Peyer's patch (tissue), 4 donors: ENCODE results near the gene INPP5A. TPM values are rescaled to one million over a fixed set of nuclear protein-coding genes. Genes with fewer than 3 reads are reported as not detected.

Experiments used
- DNase-seq, 3 donors: peaks; one replicate each; pipeline ENCODE4 v3.0.0-alpha.2; 2017 to 2019
- H3K27ac ChIP-seq, 4 donors: fragments of 200-600 bp; sonication (generic); one replicate each; pipeline ENCODE4 v1.5.1; 2016 to 2019
- H3K27me3 ChIP-seq, 2 donors: fragments of 200-600 bp; sonication (generic); one replicate each; pipeline ENCODE4 v1.5.1; 2019
- H3K36me3 ChIP-seq, 3 donors: fragments of 200-600 bp; sonication (generic); one replicate each; pipeline ENCODE4 v1.5.1; 2016 to 2019
- H3K4me1 ChIP-seq, 4 donors: fragments of 200-600 bp; sonication (generic); one replicate each; pipeline ENCODE4 v1.5.1; 2016 to 2019
- H3K4me3 ChIP-seq, 4 donors: fragments of 200-600 bp; sonication (generic); 1 replicate in 3 of 4; 2 replicates in 1 of 4; pipeline ENCODE4 v1.5.1; 2016 to 2019; ENCODE audit warnings: mild to moderate bottlenecking in 1 of 4
- H3K9me3 ChIP-seq, 4 donors: fragments of 200-600 bp; sonication (generic); one replicate each; pipeline ENCODE4 v1.5.1; 2016 to 2019; ENCODE audit warnings: mild to moderate bottlenecking in 1 of 4
- CTCF ChIP-seq, 6 experiments: fragments of 450-650 bp in 4 of 6; fragments of 200-600 bp in 2 of 6; sonication (generic) in 1 of 6; IDR thresholded peaks; one replicate each; pipeline ENCODE4 v1.5.1; 2017 to 2019; ENCODE audit warnings: antibody characterized with exemption in 6 of 6, mild to moderate bottlenecking in 3 of 6, moderate library complexity in 1 of 6
- POLR2A ChIP-seq, 2 donors: fragments of 450-650 bp; IDR thresholded peaks; one replicate each; pipeline ENCODE4 v1.5.1; 2017; ENCODE audit warnings: antibody characterized with exemption in 2 of 2, mild to moderate bottlenecking in 2 of 2, moderate library complexity in 2 of 2
- total RNA-seq, 4 donors: library from RNA; depleted of rRNA; stranded (reverse); fragments of >200 nt; gene quantifications; one replicate each; pipeline ENCODE4 v1.1.0, GENCODE V29; 2016

The INPP5A gene
- total RNA-seq, 4 donors from 2014 or later: 33.8 to 76.4 (median 38.1) TPM

- TF ChIP-seq CTCF (IDR thresholded peaks at IDR 0.05): no peak
- no peak for TF ChIP-seq POLR2A (IDR thresholded peaks at IDR 0.05)
- Histone ChIP-seq H3K27ac (no peak overlapping the region), H3K36me3 (peaks cover 0 to 9% (median 0%) of the 10 kb centered on the region in 3 donors)
These were observed 198.4 kb downstream of the INPP5A start for GRCh38 chr10:132735923-132736391.

GRCh38 chr10:132737390-132738048 is 199.9 kb downstream of the INPP5A start:
- H3K4me1 ChIP-seq: no peaks in the 10 kb centered on the region
- no peaks in the 10 kb centered on the region for H3K27me3 ChIP-seq
- no peaks in the 10 kb centered on the region for H3K9me3 ChIP-seq
- H3K4me3 ChIP-seq: no peak overlapping the region
- no peak overlapping the region for H3K27ac ChIP-seq
- TF ChIP-seq CTCF (IDR thresholded peaks at IDR 0.05) (no peak), POLR2A (IDR thresholded peaks at IDR 0.05) (no peak)
- H3K36me3 ChIP-seq: peaks cover 0 to 9% (median 0%) of the 10 kb centered on the region in 3 donors
- DNase-seq: no peak

More at GRCh38 chr10:132735923-132736391, 198.4 kb downstream of the INPP5A start:
- H3K9me3 ChIP-seq: no peaks in the 10 kb centered on the region
- no peaks in the 10 kb centered on the region for H3K4me1 ChIP-seq
- DNase-seq: no peak
- H3K27me3 ChIP-seq: no peaks in the 10 kb centered on the region
- H3K4me3 ChIP-seq: no peak overlapping the region

- peaks cover 0 to 9% (median 0%) of the 10 kb centered on the region in 3 donors for H3K36me3 ChIP-seq
- no peak for TF ChIP-seq POLR2A (IDR thresholded peaks at IDR 0.05)
- no peak for TF ChIP-seq CTCF (IDR thresholded peaks at IDR 0.05)
- no peak overlapping the region for H3K27ac ChIP-seq
- H3K9me3 ChIP-seq: no peaks in the 10 kb centered on the region
- DNase-seq: no peak
- H3K4me1 ChIP-seq: no peaks in the 10 kb centered on the region
- no peak overlapping the region for H3K4me3 ChIP-seq
- H3K27me3 ChIP-seq: no peaks in the 10 kb centered on the region
These were observed 201.1 kb downstream of the INPP5A start for GRCh38 chr10:132738454-132739224.

- H3K4me3 ChIP-seq: no peak overlapping the region
- no peaks in the 10 kb centered on the region for H3K9me3 ChIP-seq
- TF ChIP-seq CTCF (IDR thresholded peaks at IDR 0.05): no peak
- TF ChIP-seq POLR2A (IDR thresholded peaks at IDR 0.05): no peak
- H3K36me3 ChIP-seq: peaks cover 0 to 9% (median 0%) of the 10 kb centered on the region in 3 donors
- no peaks in the 10 kb centered on the region for H3K27me3 ChIP-seq
- H3K4me1 ChIP-seq: no peaks in the 10 kb centered on the region
- no peak for DNase-seq
- H3K27ac ChIP-seq: no peak overlapping the region
These were observed 201.6 kb downstream of the INPP5A start for GRCh38 chr10:132739225-132739613.

- no peak for TF ChIP-seq CTCF (IDR thresholded peaks at IDR 0.05)
- no peak for TF ChIP-seq POLR2A (IDR thresholded peaks at IDR 0.05)
- no peaks in the 10 kb centered on the region for H3K9me3 ChIP-seq
- H3K27me3 ChIP-seq: no peaks in the 10 kb centered on the region
- H3K4me3 ChIP-seq: no peak overlapping the region
- H3K27ac ChIP-seq: no peak overlapping the region
- DNase-seq: no peak
- H3K4me1 ChIP-seq: no peaks in the 10 kb centered on the region
- H3K36me3 ChIP-seq: peaks cover 0 to 9% (median 0%) of the 10 kb centered on the region in 3 donors
These were observed 203.0 kb downstream of the INPP5A start for GRCh38 chr10:132740588-132740987.
